RWPE2 (cell line): Measurements from ENCODE around the gene DCT.

Experiments
- ATAC-seq: fragments of 200-7000 bp; cut with Tn5 transposase; 3 replicates; pipeline ENCODE4 v1.9.1; 2021; ENCODE audit warnings: low read depth
- DNase-seq: peaks from one replicate; pipeline ENCODE4 v3.0.0-alpha.2; 2020; ENCODE audit warnings: low spot score
- H3K27ac ChIP-seq: fragments of 450-650 bp; 2 replicates; pipeline ENCODE4 v1.5.1; 2017; ENCODE audit warnings: mild to moderate bottlenecking; ENCODE audit not compliant: poor library complexity, severe bottlenecking
- H3K27me3 ChIP-seq: fragments of 250-450 bp; sonication (Bioruptor Pico); 2 replicates; pipeline ENCODE4 v1.5.1; 2021; ENCODE audit warnings: mild to moderate bottlenecking, moderate library complexity; ENCODE audit not compliant: insufficient read depth, poor library complexity, severe bottlenecking
- H3K36me3 ChIP-seq: fragments of 250-450 bp; sonication (Bioruptor Pico); 2 replicates; pipeline ENCODE4 v1.5.1; 2020; ENCODE audit warnings: low read depth, mild to moderate bottlenecking, moderate library complexity
- H3K4me1 ChIP-seq: fragments of 250-450 bp; sonication (Bioruptor Pico); 2 replicates; pipeline ENCODE4 v1.5.1; 2021; ENCODE audit warnings: mild to moderate bottlenecking, moderate library complexity; ENCODE audit not compliant: insufficient read depth, poor library complexity, severe bottlenecking
- H3K4me3 ChIP-seq: fragments of 250-450 bp; sonication (Bioruptor Pico); 2 replicates; pipeline ENCODE4 v1.5.1; 2021; ENCODE audit warnings: mild to moderate bottlenecking, moderate library complexity; ENCODE audit not compliant: severe bottlenecking
- H3K9me3 ChIP-seq: fragments of 250-450 bp; sonication (Bioruptor Pico); 2 replicates; pipeline ENCODE4 v1.5.1; 2021; ENCODE audit warnings: mild to moderate bottlenecking, moderate library complexity; ENCODE audit not compliant: severe bottlenecking
- TF ChIP-seq, protein P1 (sequence below): fragments of 450-650 bp; IDR thresholded peaks from one replicate; pipeline ENCODE4 v1.5.1; 2017; ENCODE audit warnings: mild to moderate bottlenecking, moderate library complexity; ENCODE audit not compliant: poor library complexity, severe bottlenecking

DCT gene

DNA sequence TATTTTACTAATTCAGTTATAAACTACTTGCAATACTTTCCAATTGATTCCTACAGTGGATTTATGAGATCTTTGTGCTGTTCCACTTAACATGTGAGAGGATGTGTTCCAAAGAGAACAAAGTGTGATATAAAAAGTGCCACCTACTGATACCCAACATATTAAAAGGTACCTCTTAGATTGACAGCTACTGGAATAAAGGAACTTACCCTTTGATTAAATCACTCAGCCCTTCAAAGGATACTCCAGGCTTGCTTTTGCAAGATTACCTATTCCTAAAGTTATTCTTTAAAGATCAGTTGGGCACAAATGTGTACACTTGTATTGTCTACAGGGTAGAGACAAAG is 65.9 kb downstream of the DCT start:
- H3K27ac ChIP-seq: no peak overlapping the region
- H3K4me1 ChIP-seq: no peaks in the 10 kb centered on the region
- peaks cover 13% of the 10 kb centered on the region for H3K27me3 ChIP-seq
- no peaks in the 10 kb centered on the region for H3K36me3 ChIP-seq
- H3K9me3 ChIP-seq: no peaks in the 10 kb centered on the region
- TF ChIP-seq, protein P1, sequence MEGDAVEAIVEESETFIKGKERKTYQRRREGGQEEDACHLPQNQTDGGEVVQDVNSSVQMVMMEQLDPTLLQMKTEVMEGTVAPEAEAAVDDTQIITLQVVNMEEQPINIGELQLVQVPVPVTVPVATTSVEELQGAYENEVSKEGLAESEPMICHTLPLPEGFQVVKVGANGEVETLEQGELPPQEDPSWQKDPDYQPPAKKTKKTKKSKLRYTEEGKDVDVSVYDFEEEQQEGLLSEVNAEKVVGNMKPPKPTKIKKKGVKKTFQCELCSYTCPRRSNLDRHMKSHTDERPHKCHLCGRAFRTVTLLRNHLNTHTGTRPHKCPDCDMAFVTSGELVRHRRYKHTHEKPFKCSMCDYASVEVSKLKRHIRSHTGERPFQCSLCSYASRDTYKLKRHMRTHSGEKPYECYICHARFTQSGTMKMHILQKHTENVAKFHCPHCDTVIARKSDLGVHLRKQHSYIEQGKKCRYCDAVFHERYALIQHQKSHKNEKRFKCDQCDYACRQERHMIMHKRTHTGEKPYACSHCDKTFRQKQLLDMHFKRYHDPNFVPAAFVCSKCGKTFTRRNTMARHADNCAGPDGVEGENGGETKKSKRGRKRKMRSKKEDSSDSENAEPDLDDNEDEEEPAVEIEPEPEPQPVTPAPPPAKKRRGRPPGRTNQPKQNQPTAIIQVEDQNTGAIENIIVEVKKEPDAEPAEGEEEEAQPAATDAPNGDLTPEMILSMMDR: no peak
- no peak for DNase-seq
- H3K4me3 ChIP-seq: no peak overlapping the region
- no peak for ATAC-seq

DNA sequence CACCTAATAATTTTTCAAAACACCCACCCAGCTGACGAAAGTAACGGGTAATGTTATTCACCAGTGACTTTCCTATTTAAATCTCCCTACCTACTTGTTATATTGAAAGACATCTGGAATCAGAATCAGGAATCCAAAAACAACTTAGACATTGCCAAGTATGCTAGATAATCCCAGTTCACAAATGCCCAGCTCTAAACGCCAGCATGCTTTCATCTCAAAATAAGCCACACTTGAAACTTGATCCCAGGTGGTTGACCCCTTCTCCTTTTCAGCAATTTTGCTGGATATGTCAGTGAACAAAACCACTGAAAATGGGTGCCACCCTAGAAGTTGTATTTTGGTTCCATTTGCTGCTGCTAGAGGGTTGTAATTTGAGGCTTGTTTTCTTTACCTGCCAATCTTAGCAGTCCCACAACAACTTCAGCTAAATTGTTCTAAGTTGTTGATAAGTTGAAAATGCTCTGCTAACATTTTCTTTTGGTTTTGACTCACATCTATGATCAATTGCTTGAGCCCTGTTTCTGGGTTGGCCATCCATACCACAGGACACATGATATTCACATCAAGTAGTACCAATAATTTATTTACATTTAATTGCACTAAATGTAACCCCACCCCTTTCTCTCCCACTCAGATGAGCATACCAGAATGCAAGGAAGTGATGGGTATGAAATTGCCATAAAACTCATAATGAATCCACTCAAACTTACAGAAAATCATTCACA is 66.4 kb downstream of the DCT start:
- Histone ChIP-seq H3K4me1 (no peaks in the 10 kb centered on the region), H3K4me3 (no peak overlapping the region), H3K27me3 (peaks cover 13% of the 10 kb centered on the region), H3K27ac (no peak overlapping the region), H3K9me3 (no peaks in the 10 kb centered on the region), H3K36me3 (no peaks in the 10 kb centered on the region)
- TF ChIP-seq, protein P1: no peak
- ATAC-seq (no peak), DNase-seq (no peak)

DNA sequence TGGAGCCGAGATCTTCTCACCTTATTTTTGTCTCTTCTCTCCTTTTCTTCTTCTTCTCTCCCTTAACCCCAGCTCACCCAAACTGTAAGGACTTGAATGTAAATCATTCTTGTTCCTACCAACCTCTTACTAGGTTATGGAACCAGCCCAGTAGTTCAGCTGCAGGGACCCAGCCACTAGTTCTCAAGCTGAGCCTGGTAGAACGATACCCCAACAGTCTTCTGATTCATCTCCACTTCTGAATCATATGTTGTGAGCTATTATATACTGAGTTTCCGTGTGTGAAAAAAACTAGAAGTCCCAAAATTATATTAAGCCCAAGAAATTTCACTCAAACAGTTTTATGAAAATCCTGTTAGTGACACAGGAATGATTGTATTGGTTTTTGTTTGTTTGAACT is 67.7 kb downstream of the DCT start:
- H3K27me3 ChIP-seq: peaks cover 13% of the 10 kb centered on the region
- H3K4me3 ChIP-seq: no peak overlapping the region
- H3K4me1 ChIP-seq: no peaks in the 10 kb centered on the region
- no peak for ATAC-seq
- H3K27ac ChIP-seq: no peak overlapping the region
- H3K36me3 ChIP-seq: no peaks in the 10 kb centered on the region
- H3K9me3 ChIP-seq: no peaks in the 10 kb centered on the region
- DNase-seq: no peak
- TF ChIP-seq, protein P1: no peak

DNA sequence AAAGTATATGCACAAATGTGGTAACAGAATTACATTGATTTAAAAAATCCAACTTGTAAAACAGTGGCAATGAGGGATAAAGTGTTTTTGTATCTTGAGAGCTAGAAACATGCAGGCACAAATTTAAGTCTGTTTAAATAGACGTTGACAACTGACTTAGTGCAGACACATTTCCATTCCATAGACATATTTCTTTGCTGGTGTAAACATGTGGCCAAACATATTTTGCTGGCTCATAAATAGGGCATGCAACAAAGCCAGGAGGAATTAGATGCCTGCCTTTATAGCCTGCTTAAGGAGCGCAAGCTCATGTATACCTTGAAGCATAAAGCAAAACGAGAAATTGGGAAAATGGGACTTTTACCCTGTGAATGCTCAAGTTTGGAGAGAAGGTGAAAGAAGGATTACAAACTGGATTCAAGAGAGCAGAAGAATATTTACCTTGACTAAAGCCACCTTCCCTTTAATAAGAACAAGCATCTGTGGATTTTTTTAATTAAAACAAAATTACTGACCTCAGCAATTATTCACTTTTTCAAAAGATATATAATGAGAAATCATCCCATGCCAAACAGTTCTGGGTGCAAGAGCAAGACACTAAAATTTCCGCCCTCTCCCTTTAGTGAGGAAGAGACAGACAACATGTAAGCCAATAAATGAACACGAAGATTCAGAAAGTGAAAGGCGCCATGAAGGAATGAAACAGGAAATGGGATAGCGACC is 71.0 kb downstream of the DCT start:
- H3K27ac ChIP-seq: no peak overlapping the region
- DNase-seq (no peak), ATAC-seq (no peak)
- no peak overlapping the region for H3K4me3 ChIP-seq
- H3K36me3 ChIP-seq: no peaks in the 10 kb centered on the region
- TF ChIP-seq, protein P1: no peak
- no peaks in the 10 kb centered on the region for H3K4me1 ChIP-seq
- peaks cover 3% of the 10 kb centered on the region for H3K27me3 ChIP-seq
- H3K9me3 ChIP-seq: no peaks in the 10 kb centered on the region

DNA sequence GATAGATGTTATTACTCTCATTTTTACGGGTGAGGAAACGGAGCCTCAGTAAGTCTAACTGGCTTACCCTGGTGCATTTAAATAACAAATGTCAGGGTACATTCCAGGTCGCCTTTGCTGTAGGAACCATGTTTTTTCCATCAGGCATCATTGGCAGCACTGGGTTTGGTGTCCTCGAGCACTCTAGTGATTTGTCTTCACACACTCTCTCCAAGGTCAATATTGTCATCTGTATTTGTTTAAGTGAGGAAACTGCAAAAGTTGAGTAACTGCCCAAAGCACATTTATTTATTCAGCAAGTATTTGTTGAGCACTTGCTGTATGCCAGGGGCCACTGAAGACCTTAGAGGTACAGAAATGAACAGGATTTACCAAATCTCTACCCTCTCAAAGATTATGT is 78.6 kb downstream of the DCT start:
- no peak for DNase-seq
- TF ChIP-seq, protein P1: no peak
- no peak for ATAC-seq
- H3K36me3 ChIP-seq: no peaks in the 10 kb centered on the region
- no peaks in the 10 kb centered on the region for H3K9me3 ChIP-seq
- no peaks in the 10 kb centered on the region for H3K4me1 ChIP-seq
- no peak overlapping the region for H3K4me3 ChIP-seq
- H3K27me3 ChIP-seq: no peaks in the 10 kb centered on the region
- H3K27ac ChIP-seq: no peak overlapping the region
